Thymus (tissue), 14 donors: ENCODE results near the gene ETDA. TPM values are rescaled to one million over a fixed set of nuclear protein-coding genes. Genes with fewer than 3 reads are reported as not detected.
"Not testable (repeated sequence)": the region's sequence is repeated elsewhere in the genome, so short reads cannot be mapped to it uniquely, and the experiment has no call there.

Source experiments
- DNase-seq, 9 donors: peaks; one replicate each; pipeline ENCODE4 v3.0.0-alpha.2; 2013; ENCODE audit warnings: low spot score in 9 of 9, low read depth in 6 of 9, missing footprints in 1 of 9
- H3K27ac ChIP-seq, 2 donors: one replicate each; pipeline ENCODE4 v1.5.1; 2013; ENCODE audit warnings: control low read depth in 1 of 2, low read depth in 1 of 2, low read length in 1 of 2, mild to moderate bottlenecking in 1 of 2, moderate library complexity in 1 of 2
- H3K27me3 ChIP-seq, 2 donors: one replicate each; pipeline ENCODE4 v1.5.1; 2013; ENCODE audit warnings: low read length in 1 of 2; ENCODE audit not compliant: control insufficient read depth in 2 of 2, insufficient read depth in 1 of 2
- H3K36me3 ChIP-seq, 2 donors: one replicate each; pipeline ENCODE4 v1.5.1; 2013; ENCODE audit warnings: low read length in 1 of 2, mild to moderate bottlenecking in 1 of 2, moderate library complexity in 1 of 2; ENCODE audit not compliant: control insufficient read depth in 2 of 2, insufficient read depth in 2 of 2
- H3K4me1 ChIP-seq, 2 donors: one replicate each; pipeline ENCODE4 v1.5.1; 2013; ENCODE audit warnings: low read length in 2 of 2; ENCODE audit not compliant: control insufficient read depth in 2 of 2, insufficient read depth in 2 of 2
- H3K4me3 ChIP-seq, 2 donors: one replicate each; pipeline ENCODE4 v1.5.1; 2013; ENCODE audit warnings: low read length in 2 of 2, control low read depth in 1 of 2, mild to moderate bottlenecking in 1 of 2
- H3K9me3 ChIP-seq, 2 donors: one replicate each; pipeline ENCODE4 v1.5.1; 2013; ENCODE audit warnings: low read length in 1 of 2, mild to moderate bottlenecking in 1 of 2; ENCODE audit not compliant: control insufficient read depth in 2 of 2, insufficient read depth in 1 of 2
- WGBS: extraction: QIAGEN DNeasy Blood & Tissue Kit; methylation state at CpG from one replicate; pipeline ENCODE4 v1.1.7; 2013; 5-methylcytosine and 5-hydroxymethylcytosine counted together
- long read RNA-seq, 10 donors: transcript quantifications; one replicate each; lab custom pipeline, GENCODE V29; 2026
- polyA plus RNA-seq: library from polyadenylated mRNA; stranded (reverse); fragments of 200-250 nt; gene quantifications from one replicate; pipeline ENCODE4 v1.2.3, GENCODE V29; 2013
- total RNA-seq: library from RNA; stranded (reverse); fragments of 120-200 nt; gene quantifications from one replicate; pipeline ENCODE4 v1.2.4, GENCODE V29; 2013
- donor health status: healthy.

Gene ETDA
- total RNA-seq: not detected
- not detected for polyA plus RNA-seq
- long read RNA-seq, donor 1: 0 reads
- long read RNA-seq, donor 2: 0 reads
- long read RNA-seq, donor 3: 0 reads
- long read RNA-seq, donor 4: 0 reads
- long read RNA-seq, donor 5: 0 reads
- long read RNA-seq, donor 6: 0 reads
- long read RNA-seq, donor 7: 0 reads
- long read RNA-seq, donor 8: 0 reads
- long read RNA-seq, donor 9: 0 reads
- long read RNA-seq, donor 10: 0 reads

GRCh38 chrX:135252011-135252518, at the start of gene ETDA:
ETDA (plus strand) TSS chrX:135252061; CDS start chrX:135253277, 1,216 bp downstream.
- not testable (repeated sequence) for DNase-seq, H3K27ac ChIP-seq, H3K36me3 ChIP-seq, H3K4me1 ChIP-seq, H3K27me3 ChIP-seq, H3K9me3 ChIP-seq, H3K4me3 ChIP-seq
- no CpG with 5 or more reads among the region's 1 CpG for WGBS

DNA sequence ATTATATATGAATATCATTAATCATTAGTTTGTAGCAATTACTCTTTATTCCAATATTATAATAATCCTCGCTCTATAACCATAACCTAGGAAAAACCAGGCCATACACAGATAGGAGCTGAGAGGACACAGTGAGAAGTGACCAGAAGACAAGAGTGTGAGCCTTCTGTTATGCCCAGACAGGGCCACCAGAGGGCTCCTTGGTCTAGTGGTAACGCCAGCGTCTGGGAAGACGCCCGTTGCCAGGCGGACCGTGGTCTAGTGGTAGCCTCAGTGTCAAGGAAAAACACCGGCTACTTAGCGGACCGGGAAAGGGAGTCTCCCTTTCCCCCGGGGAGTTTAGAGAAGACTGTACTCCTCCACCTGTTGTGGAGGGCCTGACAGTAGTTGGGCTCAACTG, 45.4 kb upstream of the ETDA start:
- not testable (repeated sequence) for H3K36me3 ChIP-seq, H3K27ac ChIP-seq, H3K27me3 ChIP-seq, H3K4me1 ChIP-seq, H3K4me3 ChIP-seq, DNase-seq, H3K9me3 ChIP-seq
- WGBS: 43% methylated on average over 11 of the region's 11 CpGs

GRCh38 chrX:135213200-135213844, 38.5 kb upstream of the ETDA start:
- DNase-seq: no peak
- WGBS: 91% methylated on average over 8 of the region's 8 CpGs
- no peak overlapping the region for H3K4me3 ChIP-seq
- H3K27me3 ChIP-seq: no peaks in the 10 kb centered on the region
- no peaks in the 10 kb centered on the region for H3K4me1 ChIP-seq
- no peaks in the 10 kb centered on the region for H3K36me3 ChIP-seq
- no peak overlapping the region for H3K27ac ChIP-seq
- H3K9me3 ChIP-seq: no peaks in the 10 kb centered on the region

GRCh38 chrX:135245989-135246388, 5.9 kb upstream of the ETDA start:
- H3K9me3 ChIP-seq, H3K27me3 ChIP-seq, H3K4me1 ChIP-seq, H3K27ac ChIP-seq, H3K4me3 ChIP-seq, H3K36me3 ChIP-seq, DNase-seq: not testable (repeated sequence)
- no CpG with 5 or more reads among the region's 6 CpGs for WGBS

DNA sequence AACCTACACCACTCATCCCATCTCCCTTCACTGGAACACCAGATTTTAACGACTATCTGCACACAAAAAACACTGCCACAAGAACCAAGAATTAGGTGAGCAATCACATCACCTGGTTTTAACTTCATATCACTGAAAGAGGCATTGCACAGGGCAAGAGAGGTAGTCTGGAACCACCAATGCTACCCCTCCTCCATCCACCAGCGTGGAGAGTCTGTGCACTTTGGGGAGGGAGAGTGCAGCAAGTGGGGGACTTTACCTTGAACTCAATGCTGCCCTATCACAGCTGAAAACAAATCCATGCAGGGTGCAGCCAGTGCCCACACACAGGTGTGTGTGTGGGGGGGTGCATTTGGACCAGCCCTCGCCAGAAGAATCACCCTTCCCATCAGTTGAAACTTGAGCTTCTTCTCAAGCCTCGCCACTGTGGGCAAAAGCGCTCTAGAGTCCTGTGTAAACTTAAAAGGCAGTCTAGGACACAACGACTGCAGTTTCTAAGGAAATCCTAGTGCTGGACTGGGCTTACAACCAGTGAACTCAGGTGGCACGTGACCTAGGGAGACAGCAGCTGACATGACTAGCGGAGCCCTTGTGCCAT, 4.3 kb downstream of the ETDA start:
- not testable (repeated sequence) for H3K4me3 ChIP-seq, H3K27ac ChIP-seq, DNase-seq, H3K36me3 ChIP-seq, H3K9me3 ChIP-seq, H3K4me1 ChIP-seq, H3K27me3 ChIP-seq
- 92% methylated on average over 6 of the region's 8 CpGs for WGBS

DNA sequence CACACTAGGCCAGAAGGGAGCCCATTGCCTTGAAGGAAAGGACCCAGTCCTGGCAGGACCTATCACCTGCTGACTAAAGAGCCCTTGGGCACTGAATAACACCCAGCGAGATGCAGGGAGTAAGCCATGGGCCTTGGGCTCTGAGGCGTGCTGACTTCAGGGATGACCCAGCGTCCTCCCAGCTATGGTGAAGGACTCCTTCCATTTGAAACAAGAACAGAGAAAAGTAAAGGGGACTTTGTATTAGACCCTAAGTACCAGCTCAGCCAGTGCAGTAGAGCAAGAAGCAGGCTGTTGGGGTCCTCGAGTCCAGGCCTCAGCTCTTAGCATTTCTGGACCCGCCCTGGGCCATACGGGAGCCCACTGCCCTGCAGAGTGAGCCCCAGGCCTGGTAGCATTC, 5.1 kb downstream of the ETDA start:
- no peak overlapping the region for H3K27ac ChIP-seq

DNA sequence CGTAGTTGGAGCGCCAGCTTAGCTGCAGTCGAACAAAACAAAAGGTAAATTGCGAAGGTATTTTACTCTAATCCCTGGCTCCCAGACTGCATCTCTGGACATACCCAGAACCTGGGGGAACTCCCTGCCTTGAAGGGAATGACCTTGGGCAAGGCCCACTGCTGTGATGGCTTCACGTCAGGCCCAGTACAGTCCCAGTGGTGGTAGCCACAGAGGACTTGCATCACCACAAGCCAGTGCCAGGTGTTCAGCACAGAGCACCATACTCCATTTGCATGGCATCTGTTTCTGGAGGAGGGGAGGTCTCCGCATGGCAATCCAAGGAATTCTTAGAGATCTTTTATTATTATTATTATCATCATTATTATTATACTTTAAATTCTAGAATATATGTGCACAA, 5.6 kb downstream of the ETDA start:
- over 99% methylated on average over 6 of the region's 6 CpGs for WGBS
- H3K36me3 ChIP-seq: no peaks in the 10 kb centered on the region

More for the DNA sequence above, 5.1 kb downstream of the ETDA start:
- no peak overlapping the region for H3K4me3 ChIP-seq
- WGBS: 98% methylated on average over 6 of the region's 6 CpGs
- H3K4me1 ChIP-seq: no peaks in the 10 kb centered on the region
- DNase-seq: no peak
- H3K36me3 ChIP-seq: no peaks in the 10 kb centered on the region
- no peaks in the 10 kb centered on the region for H3K9me3 ChIP-seq
- no peaks in the 10 kb centered on the region for H3K27me3 ChIP-seq

GRCh38 chrX:135260976-135261375, 9.1 kb downstream of the ETDA start:
- not testable (repeated sequence) for DNase-seq, H3K4me1 ChIP-seq, H3K4me3 ChIP-seq, H3K36me3 ChIP-seq, H3K27me3 ChIP-seq, H3K27ac ChIP-seq, H3K9me3 ChIP-seq
- 92% methylated on average over 2 of the region's 2 CpGs for WGBS

More for the DNA sequence above, 5.6 kb downstream of the ETDA start:
- no peaks in the 10 kb centered on the region for H3K4me1 ChIP-seq
- no peak overlapping the region for H3K4me3 ChIP-seq
- no peaks in the 10 kb centered on the region for H3K9me3 ChIP-seq
- DNase-seq: no peak
- no peak overlapping the region for H3K27ac ChIP-seq
- no peaks in the 10 kb centered on the region for H3K27me3 ChIP-seq

GRCh38 chrX:135263376-135263775, 11.5 kb downstream of the ETDA start:
- not testable (repeated sequence) for H3K4me3 ChIP-seq, H3K4me1 ChIP-seq, H3K36me3 ChIP-seq, DNase-seq, H3K27ac ChIP-seq, H3K27me3 ChIP-seq, H3K9me3 ChIP-seq
- 96% methylated on average over 8 of the region's 8 CpGs for WGBS
